Upper lobe of left lung (tissue), 4 donors: ENCODE results near the gene TSPAN16.

Source experiments
- CTCF ChIP-seq, 6 experiments: fragments of 450-650 bp in 4 of 6; fragments of 200-600 bp in 2 of 6; sonication (generic) in 2 of 6; IDR thresholded peaks; one replicate each; pipeline ENCODE4 v1.5.1; 2016 to 2019; ENCODE audit warnings: antibody characterized with exemption in 6 of 6
- POLR2A ChIP-seq, 4 donors: fragments of 450-650 bp; IDR thresholded peaks; one replicate each; pipeline ENCODE4 v1.5.1; 2016 to 2017; ENCODE audit warnings: antibody characterized with exemption in 4 of 4, mild to moderate bottlenecking in 2 of 4
- POLR2AphosphoS5 ChIP-seq, 2 donors: sonication (generic); formaldehyde crosslinking; IDR thresholded peaks; one replicate each; pipeline ENCODE4 v1.5.1; 2017; ENCODE audit warnings: antibody characterized with exemption in 2 of 2

- TF ChIP-seq CTCF (IDR thresholded peaks at IDR 0.05) (no peak), POLR2A (IDR thresholded peaks at IDR 0.05) (no peak), POLR2AphosphoS5 (IDR thresholded peaks at IDR 0.05) (no peak)
Observed at GRCh38 chr19:11265177-11265784, 30.7 kb upstream of the TSPAN16 start.
